HCT116 (cell line): ENCODE data around the gene MAML2. TPM values are rescaled to one million over a fixed set of nuclear protein-coding genes. Genes with fewer than 3 reads are reported as not detected.

Experiments used
- ATAC-seq: fragments of 200-7000 bp; cut with Tn5 transposase; 2 replicates; pipeline ENCODE4 v1.9.1; 2020; ENCODE audit warnings: mild to moderate bottlenecking, moderate library complexity
- BruUV-seq: library from RNA; stranded (reverse); fragments of 400-500 nt; replicated peaks from 2 replicates; lab custom pipeline; 2021; lab: Mats Ljungman, UMichigan
- CTCF ChIA-PET: fragments of 300-600 bp; sonication (Branson Sonifier 250); formaldehyde crosslinking; loops from one replicate; lab custom pipeline; 2021; ENCODE audit warnings: antibody characterized with exemption; lab: Charles Lee
- POLR2A ChIA-PET: fragments of 300-600, 350-600 bp; sonication (Branson Sonifier 250); formaldehyde crosslinking; loops from one replicate; lab custom pipeline; 2021; ENCODE audit warnings: antibody characterized with exemption; lab: Charles Lee
- RAD21 ChIA-PET, 2 experiments: fragments of 300-600 bp; sonication (Branson Sonifier 250); formaldehyde crosslinking; loops; one replicate each; lab custom pipeline; 2023; ENCODE audit warnings: low total read pairs in 2 of 2; ENCODE audit not compliant: uncharacterized antibody in 2 of 2, unreplicated experiment in 2 of 2, low non-redundant PET in 1 of 2; lab: Charles Lee
- DNase-seq: peaks from one replicate; pipeline ENCODE4 v3.0.0-alpha.2; 2010; ENCODE audit warnings: low read depth, low spot score
- H2AFZ ChIP-seq: fragments of 200-600 bp; shearing (Covaris generic), sonication (generic); 2 replicates; pipeline ENCODE4 v1.6.1; 2017; ENCODE audit warnings: low read depth, mixed run types, mixed read lengths, antibody characterized with exemption, low read length; ENCODE audit not compliant: poor library complexity, severe bottlenecking
- H3K27ac ChIP-seq: 2 replicates; pipeline ENCODE4 v1.5.1; 2012; ENCODE audit warnings: low read depth, low read length
- H3K27me3 ChIP-seq: fragments of 200-600 bp; sonication (generic); 2 replicates; pipeline ENCODE4 v1.6.1; 2016; ENCODE audit warnings: mixed run types, low read length, mixed read lengths; ENCODE audit not compliant: insufficient read depth
- H3K36me3 ChIP-seq, 2 experiments: fragments of 200-500 bp in 1 of 2; fragments of 200-600 bp in 1 of 2; sonication (Bioruptor generic) in 1 of 2; sonication (generic) in 1 of 2; 2 replicates each; pipeline versions ENCODE4 v1.5.1 to v1.6.1; 2014 to 2016; ENCODE audit warnings: low read length in 2 of 2, inconsistent platforms in 1 of 2, mixed read lengths in 1 of 2, mixed run types in 1 of 2; ENCODE audit not compliant: insufficient read depth in 2 of 2, control insufficient read depth in 1 of 2
- H3K4me1 ChIP-seq, 2 experiments: fragments of 200-600 bp in 1 of 2; sonication (generic) in 1 of 2; 2 replicates each; pipeline versions ENCODE4 v1.5.1 to v1.6.1; 2012 to 2017; ENCODE audit warnings: low read length in 2 of 2, inconsistent platforms in 1 of 2, mild to moderate bottlenecking in 1 of 2, mixed read lengths in 1 of 2, mixed run types in 1 of 2, moderate library complexity in 1 of 2; ENCODE audit not compliant: insufficient read depth in 2 of 2, control insufficient read depth in 1 of 2
- H3K4me2 ChIP-seq: fragments of 200-600 bp; sonication (generic); 2 replicates; pipeline ENCODE4 v1.6.1; 2017; ENCODE audit warnings: mixed run types, low read length, mixed read lengths
- H3K4me3 ChIP-seq, 2 experiments: fragments of 200-600 bp in 1 of 2; sonication (generic) in 1 of 2; replicated peaks in 1 of 2; 2 replicates each; pipeline ENCODE4 v1.5.1; 2011 to 2016; ENCODE audit warnings: low read length in 2 of 2, control low read depth in 1 of 2, low read depth in 1 of 2, mild to moderate bottlenecking in 1 of 2, mixed read lengths in 1 of 2, mixed run types in 1 of 2
- H3K79me2 ChIP-seq: fragments of 200-600 bp; sonication (generic); 2 replicates; pipeline ENCODE4 v1.6.1; 2017; ENCODE audit warnings: mild to moderate bottlenecking, mixed run types, low read length, moderate library complexity, mixed read lengths; ENCODE audit not compliant: insufficient read depth
- H3K9ac ChIP-seq: fragments of 200-600 bp; sonication (generic); 2 replicates; pipeline ENCODE4 v1.6.1; 2016; ENCODE audit warnings: low read length, mixed read lengths
- H3K9me2 ChIP-seq: fragments of 200-600 bp; sonication (generic), shearing (Covaris generic); 2 replicates; pipeline ENCODE4 v1.6.1; 2017; ENCODE audit warnings: mixed run types, mild to moderate bottlenecking, moderate library complexity; ENCODE audit not compliant: insufficient read depth
- H3K9me3 ChIP-seq, 2 experiments: fragments of 200-500 bp in 1 of 2; fragments of 200-600 bp in 1 of 2; sonication (Bioruptor generic) in 1 of 2; sonication (generic) in 1 of 2; 2 replicates each; pipeline ENCODE4 v1.6.1; 2014 to 2017; ENCODE audit warnings: low read length in 2 of 2, mixed read lengths in 2 of 2, inconsistent platforms in 1 of 2, low read depth in 1 of 2, mild to moderate bottlenecking in 1 of 2, mixed run types in 1 of 2, moderate library complexity in 1 of 2; ENCODE audit not compliant: control insufficient read depth in 1 of 2, insufficient read depth in 1 of 2
- H4K20me1 ChIP-seq: fragments of 200-600 bp; sonication (generic), shearing (Covaris generic); 2 replicates; pipeline ENCODE4 v1.6.1; 2017; ENCODE audit warnings: mixed run types, mild to moderate bottlenecking, moderate library complexity; ENCODE audit not compliant: insufficient read depth
- CBX3 ChIP-seq: IDR thresholded peaks from 2 replicates; pipeline ENCODE4 v1.6.1; 2012; ENCODE audit warnings: low read depth
- CTCF ChIP-seq, 3 experiments: fragments of 200-600 bp in 1 of 3; sonication (generic) in 1 of 3; IDR thresholded peaks in 2 of 3; conservative IDR thresholded peaks in 1 of 3; 2 replicates each; pipeline ENCODE4 v1.5.1; 2012 to 2017; ENCODE audit warnings: low read depth in 2 of 3, low read length in 2 of 3, antibody characterized with exemption in 1 of 3, borderline replicate concordance in 1 of 3, control low read depth in 1 of 3, mild to moderate bottlenecking in 1 of 3, mixed read lengths in 1 of 3, mixed run types in 1 of 3, moderate library complexity in 1 of 3; ENCODE audit not compliant: insufficient read depth in 1 of 3
- ELF1 ChIP-seq: IDR thresholded peaks from 2 replicates; pipeline ENCODE4 v1.6.1; 2012; ENCODE audit warnings: low read depth, borderline replicate concordance
- FOSL1 ChIP-seq: IDR thresholded peaks from 2 replicates; pipeline ENCODE4 v1.6.1; 2012; ENCODE audit warnings: low read depth
- MAX ChIP-seq: IDR thresholded peaks from 2 replicates; pipeline ENCODE4 v1.6.1; 2012
- SIN3A ChIP-seq: IDR thresholded peaks from 2 replicates; pipeline ENCODE4 v1.6.1; 2012; ENCODE audit warnings: low read depth
- SRF ChIP-seq: IDR thresholded peaks from 2 replicates; pipeline ENCODE4 v1.6.1; 2012; ENCODE audit warnings: low read depth
- YY1 ChIP-seq: IDR thresholded peaks from 2 replicates; pipeline ENCODE4 v1.6.1; 2011; ENCODE audit warnings: low read length, low read depth, moderate library complexity, mild to moderate bottlenecking; ENCODE audit not compliant: insufficient replicate concordance; ENCODE audit errors: extremely low read depth
- ZFX ChIP-seq: fragments of 450-650 bp; IDR thresholded peaks from 2 replicates; pipeline ENCODE4 v1.6.1; 2017
- intact Hi-C: fragments of 100-400 bp; cut with micrococcal nuclease; formaldehyde crosslinking; loops from 2 replicates; pipeline ENCODE4 v1.10.0; 2022
- total RNA-seq: library from RNA; stranded (reverse); gene quantifications from one replicate; pipeline ENCODE4 v1.2.1, GENCODE V29; 2021; ENCODE audit not compliant: unreplicated experiment

MAML2 gene
- total RNA-seq, 1 experiment from 2014 or later: 2.6 TPM

- BruUV-seq: no TSS peak
- Histone ChIP-seq H3K9ac (no peak overlapping the region), H4K20me1 (no peaks in the 10 kb centered on the region), H3K4me2 (peak overlapping the region; percentile 11; the same call in 1 of the 2 replicates), H3K79me2 (no peaks in the 10 kb centered on the region), H2AFZ (no peak overlapping the region), H3K4me1 (peaks cover 4 to 21% of the 10 kb centered on the region in 2 experiments; a peak in 2 of 4 replicates), H3K4me3 (no peak overlapping the region), H3K27ac (no peak overlapping the region), H3K36me3 (no peaks in the 10 kb centered on the region), H3K9me3 (no peaks in the 10 kb centered on the region), H3K27me3 (no peaks in the 10 kb centered on the region), H3K9me2 (no peaks in the 10 kb centered on the region)
- TF ChIP-seq YY1 (no peak), MAX (no peak)
- RAD21 ChIA-PET: no interaction called here
- intact Hi-C loops: no loop called here
- CTCF ChIA-PET: no interaction called here
- DNase-seq (no peak), ATAC-seq (no peak)
- POLR2A ChIA-PET: no interaction called here
These were observed 240.3 kb downstream of the MAML2 start for GRCh38 chr11:96102664-96103078.

GRCh38 chr11:96101146-96101545, 241.8 kb downstream of the MAML2 start:
- ChIA-PET POLR2A (no interaction called here), RAD21 (no interaction called here), CTCF (no interaction called here)
- no peak for TF ChIP-seq CTCF (IDR thresholded peaks at IDR 0.05 in 2 of 3, conservative IDR thresholded peaks at IDR 0.05 in 1 of 3; ENCODE audit: borderline replicate concordance in 1 of 3, insufficient read depth in 1 of 3, low read depth in 2 of 3, low read length in 2 of 3)
- no peak for TF ChIP-seq ZFX
- TF ChIP-seq SIN3A: no peak
- TF ChIP-seq FOSL1: no peak
- no peak for TF ChIP-seq CBX3
- TF ChIP-seq ELF1: no peak
- TF ChIP-seq SRF: no peak
- Histone ChIP-seq H3K36me3 (no peaks in the 10 kb centered on the region), H3K4me3 (no peak overlapping the region), H3K27me3 (no peaks in the 10 kb centered on the region), H2AFZ (no peak overlapping the region), H3K9me2 (no peaks in the 10 kb centered on the region), H3K9ac (no peak overlapping the region), H3K9me3 (no peaks in the 10 kb centered on the region), H3K4me1 (peaks cover 7 to 30% of the 10 kb centered on the region in 2 experiments; a peak in 3 of 4 replicates), H3K79me2 (no peaks in the 10 kb centered on the region), H4K20me1 (no peaks in the 10 kb centered on the region), H3K27ac (no peak overlapping the region), H3K4me2 (no peak overlapping the region)
- no peak for ATAC-seq
- intact Hi-C loops: no loop called here
- no peak for DNase-seq
- BruUV-seq: no TSS peak
